Fibroblast of upper back skin (primary cell): ENCODE measurements around the gene BUB1B.
"Not testable (repeated sequence)": the region's sequence is repeated elsewhere in the genome, so short reads cannot be mapped to it uniquely, and the experiment has no call there.

Experiments
- DNase-seq: peaks from one replicate; pipeline ENCODE4 v3.0.0-alpha.2; 2013

The BUB1B gene

DNA sequence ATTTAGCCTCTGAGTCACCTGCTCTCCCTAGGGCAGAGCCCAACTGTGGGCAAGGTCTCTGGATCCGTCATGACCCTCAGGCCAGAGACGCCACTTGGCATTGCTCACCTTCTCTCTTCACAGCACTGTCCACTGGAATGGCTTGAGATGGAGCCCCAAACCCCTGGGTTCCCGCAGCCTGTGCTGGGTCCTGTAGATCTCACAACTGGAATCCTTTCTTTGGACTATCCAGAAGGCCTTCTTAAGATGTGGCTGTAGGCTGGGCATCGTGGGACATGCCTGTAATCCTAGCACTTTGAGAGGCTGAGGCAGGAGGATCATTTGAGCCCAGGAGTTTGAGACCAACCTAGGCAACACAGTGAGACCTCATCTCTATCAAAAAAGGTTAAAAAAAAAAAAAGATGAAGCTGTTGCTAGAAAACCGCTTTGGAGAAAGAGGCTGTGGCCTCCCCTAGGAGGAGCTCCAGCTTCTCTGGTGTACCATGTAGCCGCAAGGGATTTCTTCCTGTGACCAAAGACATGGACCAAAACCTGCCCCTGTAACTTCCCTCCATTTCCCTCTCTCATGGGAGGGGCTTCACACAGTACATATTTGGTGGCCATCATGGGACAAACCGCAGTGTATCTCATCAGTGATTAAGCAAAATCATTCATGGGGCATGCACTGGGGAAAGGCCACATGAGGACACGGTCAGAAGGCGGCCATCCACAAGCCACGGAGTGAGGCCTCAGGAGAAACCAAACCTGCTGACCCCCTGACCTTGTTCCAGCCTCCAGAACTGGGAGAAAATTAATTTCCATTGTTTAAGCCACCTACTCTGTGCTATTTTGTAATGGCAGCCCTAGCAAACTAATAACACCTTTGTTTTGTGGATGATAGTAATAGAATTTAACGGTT lies 23.3 kb upstream of the BUB1B start:
- no peak for DNase-seq

DNA sequence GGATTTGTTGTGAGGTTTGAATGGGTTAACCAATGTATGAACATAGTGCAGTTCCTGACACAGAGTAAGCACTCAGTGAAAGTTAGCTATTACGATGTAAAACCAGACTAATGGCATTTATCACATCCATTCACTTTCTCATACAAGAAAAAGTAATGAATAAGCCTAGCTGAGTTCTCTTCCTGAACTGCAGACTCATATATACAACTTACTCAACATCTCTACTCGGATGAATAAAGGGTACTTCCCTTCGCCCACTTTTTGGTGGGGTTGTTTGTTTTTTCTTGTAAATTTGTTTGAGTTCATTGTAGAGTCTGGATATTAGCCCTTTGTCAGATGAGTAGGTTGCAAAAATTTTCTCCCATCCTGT lies 22.7 kb upstream of the BUB1B start:
- not testable (repeated sequence) for DNase-seq

DNA sequence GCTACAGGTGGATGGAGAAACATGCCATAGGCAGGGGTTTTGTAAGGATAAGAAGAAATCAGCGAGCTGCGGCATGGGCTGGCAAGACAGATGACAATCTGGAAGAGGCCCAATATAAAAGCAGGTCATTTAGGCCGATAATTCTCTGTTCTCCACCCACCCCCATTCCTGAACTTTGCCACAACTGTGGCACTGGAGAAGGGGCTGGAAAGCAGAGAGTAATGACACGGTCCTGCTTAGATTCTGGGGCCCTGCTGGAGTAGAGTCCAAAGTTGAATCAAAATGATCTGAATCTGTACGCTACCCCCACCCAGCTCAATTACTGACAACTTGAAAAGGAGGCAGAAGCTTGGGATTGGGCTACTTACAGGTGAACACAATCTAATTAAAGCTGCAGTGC lies 18.4 kb upstream of the BUB1B start:
- no peak for DNase-seq

DNA sequence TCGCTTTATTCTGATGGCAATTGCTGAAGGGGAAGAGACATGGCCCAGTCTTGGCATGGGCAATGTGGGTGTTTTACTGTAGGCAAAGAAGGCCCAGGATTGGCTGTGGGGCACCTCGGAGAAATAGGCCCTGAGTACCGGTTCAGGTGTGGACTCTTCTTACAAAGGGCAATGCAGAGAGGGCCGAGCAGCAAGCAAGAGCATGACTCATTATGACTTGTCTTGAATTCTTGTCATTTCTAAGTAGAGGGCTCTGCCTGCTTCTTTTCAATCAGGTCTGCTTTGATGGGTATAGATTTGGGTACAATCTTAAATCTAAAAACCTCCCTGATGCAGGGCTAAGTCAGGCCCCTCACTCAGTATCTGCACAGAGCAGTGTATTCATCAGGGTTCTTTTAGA lies 14.8 kb upstream of the BUB1B start:
- DNase-seq, result peak; percentile 42

DNA sequence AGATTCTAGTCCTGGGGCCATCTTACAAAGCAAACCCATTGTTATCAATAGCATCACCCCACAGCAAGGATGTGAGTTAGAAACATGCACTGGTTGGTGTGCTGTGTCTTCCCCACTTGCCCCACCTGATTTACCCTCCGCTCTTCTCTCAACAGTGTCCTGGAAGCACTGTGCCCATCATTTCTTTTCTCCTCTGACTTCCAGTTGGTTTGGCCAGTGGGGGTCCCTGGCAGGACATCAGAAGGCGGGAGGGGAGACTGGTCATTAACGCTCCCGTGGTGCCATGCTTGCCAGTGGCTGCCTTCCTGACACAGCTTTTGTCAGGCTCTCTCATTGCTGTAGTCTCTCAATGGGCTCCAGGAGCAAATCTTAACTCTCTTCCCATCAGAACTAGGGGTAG lies 11.5 kb upstream of the BUB1B start:
- DNase-seq, result no peak

DNA sequence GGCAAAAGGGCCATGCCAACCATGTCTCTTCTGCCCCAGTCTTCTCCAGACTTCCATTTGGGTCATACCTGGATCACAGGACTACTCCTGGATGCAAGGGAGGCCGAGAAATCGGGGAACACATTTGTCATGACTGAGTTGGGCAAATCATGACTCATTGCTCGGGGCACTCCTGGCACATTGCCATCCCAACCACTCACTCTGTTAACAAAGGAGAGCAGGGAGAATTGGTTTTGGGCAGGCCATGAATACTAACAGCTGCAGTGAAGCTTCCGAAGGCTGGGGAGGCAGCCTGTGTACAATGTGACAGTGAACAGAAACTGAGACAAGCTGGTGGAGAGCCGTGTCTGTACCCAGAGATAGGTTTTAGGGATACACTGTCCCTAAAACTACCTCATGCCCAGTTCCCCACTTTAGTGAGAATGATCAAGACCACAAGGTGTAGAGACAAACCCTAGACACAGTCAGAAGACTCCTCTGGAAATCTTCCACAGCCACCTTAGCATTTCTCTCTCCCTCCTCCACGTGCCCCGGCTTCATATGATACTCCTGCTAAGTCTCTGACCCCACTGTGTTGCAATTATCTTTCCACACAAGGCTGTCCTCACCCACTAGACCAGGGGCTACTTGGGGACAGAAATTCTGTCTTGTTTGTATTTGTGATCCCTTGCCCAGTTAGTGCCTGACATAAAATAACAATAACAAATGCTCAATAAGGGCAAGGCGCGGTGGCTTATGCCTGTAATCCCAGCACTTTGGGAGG lies 10.5 kb upstream of the BUB1B start:
- DNase-seq, result peak; percentile 25

DNA sequence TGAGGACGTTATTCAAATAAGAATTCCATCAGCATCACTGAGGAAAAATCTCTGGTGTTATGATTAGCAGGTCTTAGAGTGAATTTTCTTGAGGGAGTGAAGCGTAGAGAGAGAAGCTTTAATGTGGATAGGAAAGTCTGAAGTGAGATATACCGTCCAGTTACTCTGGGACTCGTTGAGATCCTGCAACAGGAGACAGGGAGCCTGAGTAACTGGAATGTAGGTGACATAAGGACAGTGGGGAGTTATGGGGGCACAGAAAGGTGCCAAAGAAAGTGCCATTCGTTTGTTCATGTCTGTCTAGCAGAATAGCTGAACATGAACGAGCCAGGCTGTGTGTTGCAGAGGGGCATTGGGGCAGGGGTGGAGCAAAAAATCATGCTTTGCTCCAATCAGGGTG lies 9.4 kb upstream of the BUB1B start:
- DNase-seq, result no peak

DNA sequence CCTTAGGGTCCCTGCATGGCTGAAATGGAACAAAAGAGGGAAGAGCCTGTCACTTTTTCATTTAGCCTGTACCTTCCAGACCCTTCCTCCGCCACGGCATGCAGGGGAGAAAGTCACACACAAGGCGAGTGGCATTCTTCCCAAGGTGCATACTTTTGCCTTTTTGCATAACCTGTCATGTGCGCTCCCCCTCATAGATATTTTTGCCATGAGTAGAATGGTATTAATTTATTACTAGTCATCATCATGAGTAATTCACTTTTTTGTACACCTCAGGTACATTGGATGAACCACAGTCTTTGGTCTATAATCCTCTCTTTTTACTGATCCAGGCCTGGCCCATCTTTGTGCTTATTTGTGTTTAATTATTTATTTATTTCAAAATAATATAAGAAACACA lies 8.9 kb upstream of the BUB1B start:
- no peak for DNase-seq

DNA sequence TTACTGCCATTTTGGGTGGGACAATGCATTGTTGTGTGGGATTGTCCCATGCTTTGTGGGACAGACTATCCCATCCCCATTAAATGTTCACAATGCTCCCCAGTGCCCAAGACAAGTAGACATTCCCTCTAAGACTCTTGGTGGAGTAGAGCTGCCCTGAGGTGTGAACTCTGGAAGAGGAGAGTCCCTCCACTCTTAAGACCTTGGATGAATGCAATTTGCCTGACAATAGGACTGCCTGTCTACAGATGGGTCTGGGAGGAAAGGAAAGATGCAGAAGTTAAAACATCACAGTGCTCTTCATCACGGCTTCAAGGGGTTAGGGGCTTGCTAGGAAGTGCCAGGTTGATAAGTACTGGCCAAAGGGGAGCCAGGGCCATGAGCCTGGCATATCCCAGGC lies 6.0 kb upstream of the BUB1B start:
- DNase-seq, result not testable (repeated sequence)

DNA sequence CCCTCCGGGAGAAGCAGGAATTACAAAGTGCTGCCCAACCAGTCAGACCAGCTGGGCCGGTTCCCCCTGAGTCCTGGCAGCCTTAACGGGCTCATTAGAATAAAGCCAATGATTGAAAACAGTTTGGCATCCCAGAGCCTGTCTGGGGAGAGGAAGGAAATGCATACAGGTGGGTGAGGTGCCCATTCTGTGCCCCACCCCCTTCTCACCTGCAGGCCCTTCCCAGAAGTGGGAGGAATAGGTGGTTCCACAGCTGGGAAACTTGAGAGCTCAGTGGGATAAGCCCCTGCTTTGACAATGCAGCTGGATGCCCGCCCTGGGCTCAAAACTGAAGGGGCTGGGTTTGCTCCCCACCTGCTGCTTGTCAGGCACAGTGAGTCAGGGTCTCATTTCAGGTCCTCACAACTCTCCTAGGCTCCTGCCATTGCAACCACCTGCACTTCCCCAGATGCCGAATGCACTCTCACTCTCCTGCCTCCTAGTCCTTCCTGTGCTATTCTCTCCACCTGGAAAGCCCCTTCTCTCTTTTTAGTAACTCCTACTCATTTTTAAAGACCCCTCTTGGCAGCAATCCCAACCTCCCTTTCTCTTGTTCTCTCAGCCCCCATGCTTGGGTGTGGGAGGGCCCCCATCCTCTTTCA lies 5.5 kb upstream of the BUB1B start:
- DNase-seq, result no peak

DNA sequence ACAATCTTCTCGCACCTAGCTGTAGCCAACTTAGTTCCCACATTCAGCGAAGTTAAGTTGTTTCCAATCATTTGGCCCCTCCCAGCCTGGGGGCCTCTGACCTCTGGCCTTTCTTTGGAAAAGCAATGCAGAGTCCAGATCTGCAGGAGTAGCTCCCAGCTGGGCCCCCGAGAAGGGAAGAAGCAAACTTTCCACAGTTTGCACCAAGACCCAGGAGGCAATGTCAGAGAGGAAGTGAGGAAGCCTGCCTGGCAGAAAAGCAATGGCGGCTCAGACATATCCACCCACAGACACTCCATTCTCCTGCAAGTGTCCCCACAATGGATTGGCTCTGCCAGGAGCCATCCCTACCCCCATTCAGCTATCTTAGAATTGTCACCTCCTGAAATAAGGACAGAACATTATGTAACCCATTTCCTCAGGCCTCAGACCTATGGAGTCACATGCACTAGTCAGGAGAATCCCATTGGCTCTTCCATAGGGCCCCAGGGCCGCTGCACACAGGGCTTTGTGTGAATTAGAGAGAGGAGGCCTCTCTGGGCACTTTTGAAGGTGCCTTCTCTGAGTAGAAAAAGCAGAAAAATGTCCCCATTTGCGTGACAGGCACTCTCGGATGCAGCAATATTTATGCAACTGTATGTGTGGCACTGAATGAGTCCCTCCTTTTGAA lies 3.0 kb upstream of the BUB1B start:
- no peak for DNase-seq

DNA sequence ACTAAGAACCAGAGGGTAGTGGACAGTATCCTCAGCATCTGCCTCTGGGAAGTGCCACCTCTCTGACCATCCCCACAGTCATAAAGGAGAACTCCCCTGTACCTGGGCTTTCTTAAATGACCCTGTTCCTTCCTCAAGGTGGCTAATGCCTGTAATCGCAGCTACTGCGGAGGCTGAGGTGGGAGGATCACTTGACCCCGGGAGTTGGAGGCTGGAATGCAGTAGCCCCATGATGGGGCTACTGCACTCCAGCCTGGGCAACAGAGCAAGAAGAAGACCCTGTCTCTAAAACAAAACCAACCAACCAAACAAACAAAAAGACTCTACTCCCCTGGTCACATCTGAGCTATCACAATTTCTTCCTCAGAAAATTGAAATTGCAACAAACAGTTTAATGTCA lies 848 bp upstream of the BUB1B start:
- DNase-seq, result no peak

DNA sequence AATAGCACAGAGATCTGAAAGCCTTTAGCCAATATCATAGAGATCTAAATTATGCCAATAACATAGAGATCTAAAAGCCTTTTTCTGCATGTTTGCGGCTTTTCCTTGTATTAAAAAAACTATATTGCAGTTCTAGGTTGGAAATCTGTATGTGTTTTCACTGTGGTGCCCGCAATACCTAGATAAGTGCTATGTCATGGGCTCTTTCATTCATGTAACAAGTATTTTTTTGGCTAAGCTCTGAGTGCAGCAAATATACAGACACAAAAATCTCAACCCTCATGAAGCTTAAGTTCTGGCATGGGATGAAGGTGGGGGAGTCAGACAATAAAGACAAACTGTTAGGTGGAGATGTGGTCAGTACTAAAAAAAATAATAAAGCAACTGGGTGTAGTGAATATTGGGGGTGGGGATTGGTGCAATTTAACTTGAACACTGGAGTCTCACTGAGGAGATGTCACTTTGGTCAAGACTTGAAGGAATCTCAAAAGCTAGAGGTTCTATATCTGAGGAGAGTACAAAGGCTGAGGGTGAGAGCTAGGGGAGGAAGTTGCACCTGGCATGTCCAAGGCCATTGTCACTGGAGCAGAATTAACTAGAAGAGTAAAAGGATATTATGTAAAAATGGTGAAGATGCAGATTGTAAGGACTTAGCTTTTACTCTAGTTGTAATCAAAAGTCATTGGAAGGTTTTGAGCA lies 973 bp downstream of the BUB1B start:
- DNase-seq, result no peak

DNA sequence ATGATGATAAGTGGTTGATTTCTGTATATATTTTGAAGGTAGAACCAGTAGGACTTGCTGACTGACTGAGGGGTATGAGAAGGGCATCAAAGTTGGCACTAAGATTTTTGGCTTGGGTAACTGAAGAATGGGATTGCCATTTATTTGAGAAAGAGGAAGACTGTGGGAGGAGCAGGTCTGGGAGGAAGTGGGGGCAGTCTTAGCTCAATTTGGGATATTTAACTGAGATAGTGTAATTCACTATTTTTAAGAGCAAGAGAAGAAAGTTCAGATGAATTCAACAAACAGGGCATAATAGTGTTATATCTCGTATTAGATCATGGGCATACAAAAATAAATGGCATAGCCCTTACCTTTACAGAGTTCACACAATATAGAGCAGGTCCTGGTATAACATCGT lies 1.7 kb downstream of the BUB1B start:
- no peak for DNase-seq

DNA sequence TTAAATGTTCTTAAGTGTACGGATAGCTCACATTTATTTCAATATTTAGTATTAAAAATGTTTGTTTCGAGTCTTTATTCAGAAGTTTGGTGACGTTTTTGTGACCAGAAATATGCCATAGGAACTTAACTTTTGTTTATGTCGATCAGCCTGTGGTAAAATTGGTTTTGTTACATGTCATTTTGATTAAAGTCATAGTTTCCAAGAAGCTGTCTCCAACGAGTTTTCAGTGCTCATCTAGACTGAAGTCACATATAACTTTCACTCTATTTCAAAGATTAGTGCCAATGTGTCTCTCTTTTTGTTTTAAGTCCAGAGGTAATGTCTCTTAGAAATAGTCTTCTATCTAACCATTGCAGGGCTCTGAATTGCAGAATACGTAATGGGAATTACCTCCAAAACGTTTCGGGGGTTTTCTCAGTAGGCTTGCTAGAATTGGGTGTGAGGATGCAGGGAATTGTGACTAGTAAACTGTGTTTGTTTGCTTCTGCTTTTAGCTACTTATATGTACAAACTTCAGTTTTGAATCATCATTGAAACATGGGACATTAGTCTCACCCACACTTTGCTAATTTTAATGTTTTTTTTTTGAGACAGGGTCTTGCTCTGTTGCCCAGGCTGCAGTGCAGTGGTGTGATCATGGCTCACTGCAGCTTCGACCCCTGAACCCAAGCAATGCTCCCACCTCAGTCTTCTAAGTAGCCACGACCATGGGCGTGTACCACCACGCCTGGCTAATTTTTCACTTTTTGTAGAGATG lies 3.0 kb downstream of the BUB1B start:
- no peak for DNase-seq

DNA sequence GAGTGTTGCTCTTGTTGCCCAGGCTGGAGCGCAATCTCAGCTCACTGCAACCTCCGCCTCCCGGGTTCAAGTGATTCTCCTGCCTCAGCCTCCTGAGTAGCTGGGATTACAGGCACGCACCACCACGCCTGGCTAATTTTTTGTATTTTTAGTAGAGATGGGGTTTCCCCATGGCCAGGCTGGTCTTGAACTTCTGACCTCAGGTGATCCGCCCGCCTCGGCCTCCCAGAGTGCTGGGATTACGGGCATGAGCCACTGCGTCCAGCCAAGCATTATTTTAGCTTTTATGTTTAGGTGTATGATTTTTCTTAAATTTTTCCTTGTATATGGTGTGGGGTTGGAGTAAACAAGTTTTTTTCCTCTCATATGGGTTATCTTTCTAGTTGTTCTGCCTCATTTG lies 6.5 kb downstream of the BUB1B start:
- DNase-seq, result not testable (repeated sequence)

DNA sequence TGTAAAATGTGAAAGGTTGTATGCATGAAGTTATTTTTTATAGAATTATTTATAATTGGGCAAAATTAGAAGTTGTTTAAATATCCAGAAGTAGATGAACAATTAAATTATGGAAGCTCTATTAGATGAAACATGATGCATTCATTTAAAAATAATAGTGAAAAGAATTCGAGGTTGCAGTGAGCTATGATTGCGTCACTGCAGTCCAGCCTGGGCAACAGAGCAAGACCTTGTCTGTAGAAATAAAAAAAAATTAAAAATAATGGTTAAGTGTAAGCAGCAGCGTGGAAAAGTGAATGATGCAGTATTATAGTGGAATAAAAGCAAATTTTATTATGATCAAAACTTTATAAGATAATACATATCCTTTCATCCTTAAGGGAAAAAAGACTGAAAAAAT lies 14.3 kb downstream of the BUB1B start:
- DNase-seq, result no peak

DNA sequence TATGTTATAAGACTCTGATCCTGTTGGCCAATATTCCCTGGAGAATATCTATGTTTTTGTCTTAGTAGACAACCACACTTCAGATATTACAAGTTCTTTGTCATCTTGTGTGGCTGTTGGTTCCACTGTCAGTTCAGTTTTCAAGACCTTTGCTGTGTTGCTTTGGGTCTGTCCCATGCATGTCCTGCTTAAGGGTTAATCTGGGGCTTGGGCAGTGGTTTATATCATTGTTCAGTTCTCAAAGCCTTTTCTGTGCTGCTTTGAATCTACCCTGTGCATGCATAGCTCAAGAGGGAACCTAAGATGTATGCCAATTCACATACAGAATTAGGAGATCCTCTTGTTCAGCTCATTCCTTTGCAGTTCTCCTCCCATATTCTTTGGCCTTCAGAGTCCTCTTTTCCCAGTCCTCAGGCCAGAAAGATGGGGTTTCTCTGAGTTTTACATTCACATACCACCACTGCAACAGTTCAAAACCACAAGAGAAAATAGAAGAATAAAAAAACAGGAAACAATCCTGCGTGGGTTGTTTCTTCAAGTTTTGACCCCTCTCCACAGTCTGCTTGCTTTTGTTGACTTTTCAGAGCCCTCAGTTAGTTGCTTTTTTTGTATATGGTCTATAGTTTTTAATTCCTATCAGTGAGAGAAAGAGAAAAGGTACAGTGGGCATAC lies 21.6 kb downstream of the BUB1B start:
- no peak for DNase-seq

DNA sequence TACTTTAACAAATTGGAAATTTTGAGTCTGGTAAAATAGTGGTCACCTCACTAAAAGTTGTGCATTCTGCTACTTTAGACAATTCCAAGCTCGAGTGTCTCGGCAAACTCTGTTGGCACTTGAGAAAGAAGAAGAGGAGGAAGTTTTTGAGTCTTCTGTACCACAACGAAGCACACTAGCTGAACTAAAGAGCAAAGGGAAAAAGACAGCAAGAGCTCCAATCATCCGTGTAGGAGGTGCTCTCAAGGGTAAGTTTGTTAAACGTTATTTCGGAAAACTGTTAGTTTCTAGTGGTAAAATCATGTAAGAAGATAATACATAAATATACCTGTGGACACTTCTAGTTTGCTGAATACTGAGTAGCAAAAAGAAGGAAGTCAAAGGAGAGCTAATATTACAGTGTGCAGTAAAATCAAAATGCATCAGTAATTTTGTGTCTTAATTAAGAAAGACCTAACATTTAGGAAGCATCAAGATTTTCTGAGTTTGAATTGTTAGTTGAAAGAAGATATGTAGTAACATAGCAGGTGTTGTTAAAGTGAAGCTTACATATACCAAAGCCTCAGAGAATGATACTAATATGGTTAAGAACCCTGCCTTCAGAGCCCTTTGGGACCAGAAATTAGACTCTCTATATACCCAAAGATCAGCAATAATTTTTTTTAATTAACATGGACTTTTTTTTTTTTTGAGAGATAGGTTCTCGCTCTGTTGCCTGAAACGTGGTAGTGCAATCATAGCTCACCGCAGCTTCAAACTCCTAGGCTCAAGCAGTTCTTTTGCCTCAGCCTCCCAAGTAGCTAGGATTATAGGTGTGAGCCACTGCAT lies 23.0 kb downstream of the BUB1B start:
- no peak for DNase-seq

DNA sequence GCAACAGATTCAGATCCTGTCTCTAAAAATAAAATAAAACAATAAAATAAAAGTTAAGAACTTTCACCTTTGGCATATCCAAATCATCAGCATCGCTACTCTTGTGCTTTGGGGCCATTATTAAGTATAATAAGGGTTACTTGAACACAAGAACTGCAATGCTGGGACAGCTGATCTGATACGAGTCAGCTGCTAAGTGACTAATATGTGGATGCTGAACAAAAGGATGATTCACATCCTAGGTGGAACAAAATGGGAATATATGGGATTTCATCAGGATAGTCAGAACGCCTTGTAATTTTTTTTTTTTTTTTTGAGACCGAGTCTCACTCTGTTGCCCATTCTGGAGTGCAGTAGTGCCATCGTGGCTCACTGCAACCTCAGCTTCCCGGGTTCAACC lies 29.7 kb downstream of the BUB1B start:
- DNase-seq, result peak; percentile 55
